ENCODE data around the gene BGLAP. TPM values are rescaled to one million over a fixed set of nuclear protein-coding genes. Genes with fewer than 3 reads are reported as not detected.
A peak's percentile ranks its signal among the peaks of the same experiment; 100 is the strongest.
"Not testable (repeated sequence)": the region's sequence is repeated elsewhere in the genome, so short reads cannot be mapped to it uniquely, and the experiment has no call there.

Gene BGLAP
- polyA plus RNA-seq (ENCODE audit: insufficient read length), result 4.8 TPM
- long read RNA-seq, donor 1, partial matches to known transcripts, result 0 of 2 reads
- long read RNA-seq, donor 1, other reads (novel, unspliced or antisense), result 0 of 2 reads
- long read RNA-seq, donor 2, partial matches to known transcripts, result 0 of 1 reads
- long read RNA-seq, donor 2, other reads (novel, unspliced or antisense), result 0 of 1 reads
- long read RNA-seq, donor 3, result 0 reads
- long read RNA-seq, donor 4, result 0 reads
- long read RNA-seq, donor 5, result 0 reads
- long read RNA-seq, donor 6, result 0 reads
- long read RNA-seq, donor 7, result 0 reads
- long read RNA-seq, donor 8, result 0 reads

DNA sequence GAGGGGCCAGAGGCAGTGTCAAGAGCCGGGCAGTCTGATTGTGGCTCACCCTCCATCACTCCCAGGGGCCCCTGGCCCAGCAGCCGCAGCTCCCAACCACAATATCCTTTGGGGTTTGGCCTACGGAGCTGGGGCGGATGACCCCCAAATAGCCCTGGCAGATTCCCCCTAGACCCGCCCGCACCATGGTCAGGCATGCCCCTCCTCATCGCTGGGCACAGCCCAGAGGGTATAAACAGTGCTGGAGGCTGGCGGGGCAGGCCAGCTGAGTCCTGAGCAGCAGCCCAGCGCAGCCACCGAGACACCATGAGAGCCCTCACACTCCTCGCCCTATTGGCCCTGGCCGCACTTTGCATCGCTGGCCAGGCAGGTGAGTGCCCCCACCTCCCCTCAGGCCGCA, at the start of gene BGLAP:
TSS of gene BGLAP (plus strand) at position 259 of the 400 bp plus-strand sequence. CDS start at position 307, 48 bp downstream.
- no peak for DNase-seq

DNA sequence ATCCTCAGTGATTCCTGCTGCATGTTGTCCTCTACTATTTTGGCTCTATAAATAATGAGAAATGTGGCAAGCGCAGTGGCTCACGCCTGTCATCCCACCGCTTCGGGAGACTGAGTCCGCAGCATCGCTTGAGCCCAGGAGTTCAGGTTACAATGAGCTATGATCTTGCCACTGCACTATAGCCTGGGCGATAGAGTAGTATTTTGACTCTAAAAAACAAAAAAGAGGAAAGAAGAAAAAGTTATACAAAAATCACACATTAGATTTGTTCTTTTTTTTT, 48.8 kb upstream of the BGLAP start:
- DNase-seq, result no peak

DNA sequence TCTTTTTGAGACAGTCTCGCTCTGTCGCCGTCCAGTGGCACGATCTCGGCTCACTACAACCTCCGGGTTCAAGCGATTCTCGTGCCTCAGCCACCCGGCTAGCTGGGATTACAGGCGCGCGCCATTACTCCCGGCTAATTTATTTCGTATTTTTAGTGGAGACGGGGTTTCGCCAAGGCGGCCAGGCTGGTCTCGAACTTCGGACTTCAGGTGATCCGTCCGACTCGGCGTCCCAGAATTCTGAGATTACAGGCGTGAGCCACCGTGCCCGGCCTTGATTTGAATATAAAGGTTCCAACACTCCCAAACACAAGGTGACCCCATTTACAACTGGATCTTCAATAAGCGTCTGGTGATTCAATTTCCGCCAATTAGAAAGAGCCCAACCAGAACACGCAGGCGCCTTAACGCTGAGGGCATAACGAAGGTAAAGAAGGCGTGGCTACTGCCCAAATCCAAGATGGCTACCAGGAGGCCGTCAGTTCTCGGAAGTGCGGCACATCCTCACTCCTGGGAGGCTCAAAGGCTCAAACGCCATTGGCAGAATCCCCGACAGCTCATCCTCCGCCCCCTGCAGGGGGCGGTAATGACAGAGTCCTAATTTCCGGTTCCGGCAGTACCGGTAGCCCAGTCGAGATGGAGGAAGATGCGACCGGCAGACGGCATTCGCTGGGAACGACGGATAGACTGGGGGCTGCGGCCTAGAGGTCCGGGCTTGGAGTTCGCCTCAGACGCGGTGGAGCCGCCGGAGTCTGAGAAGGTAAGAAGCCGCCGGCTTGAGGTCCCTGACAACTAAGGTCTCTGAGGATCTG, 48.3 kb upstream of the BGLAP start, which contains the start of gene SLC25A44:
TSS of gene SLC25A44 (plus strand) at position 617 of the 812 bp plus-strand sequence. CDS start 5,744 bp downstream, outside the sequence.
- DNase-seq, result peak; percentile 98

DNA sequence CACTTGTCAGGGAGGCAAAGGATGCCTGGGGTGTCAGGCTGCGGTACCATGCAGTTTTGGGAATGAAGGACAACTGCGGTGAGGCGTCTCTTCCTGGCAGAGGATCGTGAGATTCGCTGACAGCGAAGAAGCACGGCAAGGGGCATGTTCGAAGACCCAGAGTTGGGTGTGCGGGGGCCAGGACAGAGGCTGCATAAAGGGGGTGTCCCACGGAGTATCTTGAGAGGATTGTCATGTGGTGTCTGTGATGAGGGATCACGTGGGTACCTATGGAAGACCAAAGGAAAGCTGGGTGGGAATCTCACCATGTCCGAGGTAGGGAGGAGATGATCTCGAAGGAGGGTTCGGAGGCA, 47.7 kb upstream of the BGLAP start:
- no peak for DNase-seq

DNA sequence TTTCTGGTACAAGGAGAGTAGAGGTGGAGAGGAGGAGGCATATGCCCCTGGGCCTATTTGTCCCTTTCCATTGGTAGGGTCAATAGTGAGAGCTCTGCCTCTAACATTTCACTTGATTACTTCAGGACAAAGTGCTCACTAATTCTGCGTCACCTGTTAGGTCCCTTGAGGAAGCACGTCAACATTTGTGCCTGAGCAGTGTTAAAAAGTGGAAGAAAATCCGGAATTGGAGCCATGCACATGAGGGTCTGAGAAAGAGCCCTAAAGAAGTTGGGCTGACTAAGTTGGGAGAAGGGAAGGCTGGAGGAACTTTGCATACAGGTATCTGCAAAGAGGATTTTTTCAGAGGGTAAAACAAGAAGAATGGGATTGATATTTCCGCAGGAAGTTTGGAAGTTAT, 46.1 kb upstream of the BGLAP start:
- no peak for DNase-seq

DNA sequence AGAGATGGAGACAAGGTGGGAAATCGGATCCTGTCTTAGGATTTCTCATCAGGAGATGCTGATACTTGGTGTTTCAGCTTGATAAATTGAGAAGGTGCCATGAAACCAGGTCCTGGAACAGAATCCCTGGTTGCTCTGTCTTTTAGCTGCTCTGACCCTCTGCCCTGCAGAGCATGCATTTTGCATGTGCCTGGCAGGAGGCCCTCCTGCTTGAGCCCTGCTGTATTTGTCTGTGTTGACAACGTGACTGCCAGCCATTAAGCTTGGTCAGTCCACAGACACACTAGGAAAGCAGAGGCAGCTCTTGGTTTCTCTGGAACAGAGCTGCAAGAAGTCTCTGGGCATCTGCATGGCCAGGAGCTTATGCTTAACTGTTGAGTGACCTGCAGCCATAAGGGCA, 45.5 kb upstream of the BGLAP start:
- no peak for DNase-seq

DNA sequence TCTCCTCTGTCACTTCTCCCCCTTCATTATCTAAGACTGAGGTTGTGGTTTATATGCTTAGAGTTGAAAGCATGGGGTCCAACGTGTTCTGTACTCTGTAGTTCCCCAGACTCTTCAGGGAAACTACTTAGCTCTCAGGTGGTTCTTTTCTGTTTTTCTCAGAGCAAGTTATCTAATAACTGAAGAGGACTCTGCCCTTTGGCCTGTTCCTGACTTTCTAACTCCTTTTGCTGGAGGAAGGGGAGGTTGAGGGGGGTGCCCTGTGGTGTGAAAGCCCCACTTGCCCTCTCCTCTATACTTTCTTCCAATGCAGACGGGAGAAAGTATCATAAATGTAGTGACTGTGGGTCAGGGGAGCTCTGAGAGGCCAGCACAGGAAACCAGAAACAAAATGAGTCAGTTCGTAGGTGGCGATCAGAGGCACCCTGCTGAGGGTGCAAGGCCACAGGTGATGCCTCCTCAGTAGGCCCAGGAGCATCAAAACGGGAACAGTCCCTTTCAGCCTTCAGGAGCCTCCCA, 43.1 kb upstream of the BGLAP start:
- no peak for DNase-seq

DNA sequence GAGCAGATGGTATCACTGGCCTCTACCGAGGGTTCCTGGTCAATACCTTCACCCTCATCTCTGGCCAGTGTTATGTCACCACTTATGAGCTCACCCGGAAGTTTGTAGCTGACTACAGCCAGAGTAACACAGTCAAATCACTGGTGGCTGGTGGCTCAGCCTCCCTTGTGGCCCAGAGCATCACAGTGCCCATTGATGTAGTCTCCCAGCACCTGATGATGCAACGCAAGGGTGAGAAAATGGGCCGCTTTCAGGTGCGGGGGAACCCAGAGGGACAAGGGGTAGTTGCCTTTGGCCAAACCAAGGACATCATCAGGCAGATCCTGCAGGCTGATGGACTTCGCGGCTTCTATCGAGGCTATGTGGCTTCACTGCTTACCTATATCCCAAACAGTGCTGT, 41.9 kb upstream of the BGLAP start:
- DNase-seq, result no peak

DNA sequence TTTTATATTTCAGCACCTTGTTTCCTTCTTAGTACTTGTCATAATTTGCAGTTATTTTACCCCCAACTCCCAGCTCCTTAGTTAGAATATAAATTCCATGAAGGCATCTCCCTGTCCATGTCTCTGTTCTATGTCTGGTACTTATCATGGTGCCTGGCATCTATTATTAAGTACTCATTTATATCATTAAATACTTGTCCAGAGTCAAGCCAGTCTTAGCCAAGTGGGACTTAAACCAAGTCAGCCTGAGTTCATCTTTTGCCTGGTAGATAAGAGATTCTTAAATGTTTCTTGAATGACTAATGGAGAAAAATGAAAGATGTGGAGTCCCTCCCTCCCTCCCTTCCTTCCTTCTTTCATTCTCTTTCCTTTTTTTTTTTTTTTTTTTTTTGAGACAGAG, 38.7 kb upstream of the BGLAP start:
- DNase-seq, result no peak

DNA sequence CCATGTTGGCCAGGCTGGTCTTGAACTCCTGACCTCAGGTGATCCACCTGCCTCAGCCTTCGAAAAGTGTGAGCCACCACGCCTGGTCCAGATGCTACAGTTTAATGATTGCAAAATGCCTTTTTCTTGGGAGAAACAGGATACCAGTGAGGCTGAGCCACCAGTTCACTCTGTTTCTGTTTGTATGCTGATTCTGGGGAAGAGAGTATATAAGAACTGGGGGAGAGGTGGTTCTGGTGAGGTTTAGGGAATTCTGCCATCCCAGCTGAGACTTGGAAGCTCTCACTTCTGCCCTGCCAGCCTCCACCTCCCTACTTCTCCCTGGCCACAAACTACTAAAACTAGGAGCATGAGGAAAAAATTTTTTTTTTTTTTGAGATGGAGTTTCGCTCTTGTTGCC, 37.3 kb upstream of the BGLAP start:
- no peak for DNase-seq

DNA sequence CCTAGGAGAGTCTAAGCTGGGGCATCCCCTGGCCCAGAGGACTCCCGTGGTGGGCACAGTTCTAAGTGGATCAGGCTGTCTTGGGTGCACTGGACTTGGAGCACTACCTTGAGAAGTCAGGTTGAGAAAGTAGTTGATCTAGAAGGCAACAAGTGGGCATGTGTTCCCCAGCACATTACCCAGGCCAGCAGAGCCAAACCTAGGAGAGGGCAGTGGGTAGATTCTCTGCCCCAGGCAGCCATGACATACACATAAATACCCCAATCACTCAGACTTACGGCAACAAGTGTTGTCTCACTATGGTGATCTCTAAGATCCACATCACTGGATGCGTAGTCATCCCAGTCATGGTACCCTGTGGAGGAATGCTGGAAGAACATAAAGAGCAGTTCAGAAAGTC, 30.7 kb upstream of the BGLAP start:
- no peak for DNase-seq

DNA sequence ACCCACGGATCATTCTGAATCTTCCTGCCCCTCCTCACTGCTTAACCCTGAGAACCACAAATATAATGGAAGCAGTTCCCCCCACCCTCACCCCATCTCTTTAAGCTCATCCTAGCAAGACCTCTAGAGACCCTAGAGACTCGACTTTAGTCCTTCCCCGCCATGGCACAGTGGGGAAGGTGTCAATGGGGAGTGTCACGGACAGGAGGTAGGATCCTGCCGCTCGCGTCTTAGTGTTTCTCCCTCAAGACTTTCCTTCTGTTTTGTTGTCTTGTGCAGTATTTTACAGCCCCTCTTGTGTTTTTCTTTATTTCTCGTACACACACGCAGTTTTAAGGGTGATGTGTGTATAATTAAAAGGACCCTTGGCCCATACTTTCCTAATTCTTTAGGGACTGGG, 29.9 kb upstream of the BGLAP start:
- DNase-seq, result no peak

DNA sequence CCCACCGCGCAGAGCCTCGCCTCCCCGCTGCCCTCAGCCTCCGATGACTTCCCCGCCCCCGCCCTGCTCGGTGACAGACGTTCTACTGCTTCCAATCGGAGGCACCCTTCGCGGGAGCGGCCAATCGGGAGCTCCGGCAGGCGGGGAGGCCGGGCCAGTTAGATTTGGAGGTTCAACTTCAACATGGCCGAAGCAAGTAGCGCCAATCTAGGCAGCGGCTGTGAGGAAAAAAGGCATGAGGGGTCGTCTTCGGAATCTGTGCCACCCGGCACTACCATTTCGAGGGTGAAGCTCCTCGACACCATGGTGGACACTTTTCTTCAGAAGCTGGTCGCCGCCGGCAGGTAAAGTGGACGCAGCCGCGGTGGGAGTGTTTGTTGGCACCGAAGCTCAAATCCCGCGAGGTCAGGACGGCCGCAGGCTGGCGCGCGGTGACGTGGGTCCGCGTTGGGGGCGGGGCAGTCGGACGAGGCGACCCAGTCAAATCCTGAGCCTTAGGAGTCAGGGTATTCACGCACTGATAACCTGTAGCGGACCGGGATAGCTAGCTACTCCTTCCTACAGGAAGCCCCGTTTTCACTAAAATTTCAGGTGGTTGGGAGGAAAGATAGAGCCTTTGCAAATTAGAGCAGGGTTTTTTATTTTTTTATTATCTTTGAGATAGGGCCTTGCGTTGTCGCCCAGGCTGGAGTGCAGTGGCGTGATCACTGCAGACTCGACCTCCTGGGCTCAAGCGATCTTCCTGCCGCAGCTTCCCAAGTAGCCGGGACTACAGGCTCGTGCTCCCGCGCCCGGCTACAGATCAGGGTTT, 28.9 kb upstream of the BGLAP start, which contains the start of gene PMF1:
TSS of gene PMF1 (plus strand) at position 175 of the 811 bp plus-strand sequence. CDS start at position 184, 9 bp downstream.
- peak; percentile 97 for DNase-seq

DNA sequence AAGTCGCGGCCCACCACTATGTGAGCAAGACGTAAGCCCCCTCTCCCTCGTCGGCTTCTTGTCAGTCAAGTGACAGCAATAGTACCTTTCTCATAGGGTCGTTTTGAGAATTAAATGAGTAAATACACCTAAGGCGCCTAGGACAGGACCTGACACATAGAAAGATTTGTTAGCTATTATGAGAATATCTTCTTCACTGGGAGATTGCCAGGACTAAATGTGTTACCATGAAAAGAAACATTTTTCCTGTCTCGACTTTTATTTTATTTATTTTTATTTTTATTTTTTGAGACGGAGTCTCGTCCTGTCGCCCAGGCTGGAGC, 28.4 kb upstream of the BGLAP start:
- no peak for DNase-seq

DNA sequence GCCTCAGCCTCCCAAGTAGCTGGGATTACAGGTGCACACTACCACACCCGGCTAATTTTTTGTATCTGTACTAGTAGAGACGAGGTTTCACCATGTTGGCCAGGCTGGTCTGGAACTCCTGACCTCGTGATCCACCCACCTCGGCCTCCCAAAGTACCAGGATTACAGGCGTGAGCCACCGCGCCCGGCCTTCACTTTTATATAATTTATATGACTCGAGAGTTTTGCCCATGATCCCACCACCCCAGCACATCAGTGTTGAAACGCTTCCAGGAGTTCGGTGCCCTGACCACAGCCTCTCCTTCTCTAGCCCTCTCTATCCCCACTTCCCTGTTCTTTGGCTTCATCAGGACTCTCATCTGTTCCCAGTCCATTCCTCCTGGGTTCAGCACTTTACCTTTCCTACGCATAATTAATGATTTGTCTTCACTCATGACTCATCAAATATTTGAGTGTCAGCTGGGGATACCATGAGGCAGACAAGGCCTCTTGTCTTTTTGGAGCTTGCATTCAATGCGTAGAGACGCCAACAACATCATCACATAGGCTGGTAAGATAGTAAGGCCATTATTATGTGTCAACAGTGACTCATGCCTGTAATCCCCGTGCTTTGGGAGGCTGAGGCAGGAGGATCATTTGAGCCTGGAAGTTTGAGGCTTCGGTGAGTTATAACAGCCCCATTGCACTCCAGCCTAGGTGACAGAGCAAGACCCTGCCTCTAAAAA, 27.8 kb upstream of the BGLAP start:
- DNase-seq, result no peak

DNA sequence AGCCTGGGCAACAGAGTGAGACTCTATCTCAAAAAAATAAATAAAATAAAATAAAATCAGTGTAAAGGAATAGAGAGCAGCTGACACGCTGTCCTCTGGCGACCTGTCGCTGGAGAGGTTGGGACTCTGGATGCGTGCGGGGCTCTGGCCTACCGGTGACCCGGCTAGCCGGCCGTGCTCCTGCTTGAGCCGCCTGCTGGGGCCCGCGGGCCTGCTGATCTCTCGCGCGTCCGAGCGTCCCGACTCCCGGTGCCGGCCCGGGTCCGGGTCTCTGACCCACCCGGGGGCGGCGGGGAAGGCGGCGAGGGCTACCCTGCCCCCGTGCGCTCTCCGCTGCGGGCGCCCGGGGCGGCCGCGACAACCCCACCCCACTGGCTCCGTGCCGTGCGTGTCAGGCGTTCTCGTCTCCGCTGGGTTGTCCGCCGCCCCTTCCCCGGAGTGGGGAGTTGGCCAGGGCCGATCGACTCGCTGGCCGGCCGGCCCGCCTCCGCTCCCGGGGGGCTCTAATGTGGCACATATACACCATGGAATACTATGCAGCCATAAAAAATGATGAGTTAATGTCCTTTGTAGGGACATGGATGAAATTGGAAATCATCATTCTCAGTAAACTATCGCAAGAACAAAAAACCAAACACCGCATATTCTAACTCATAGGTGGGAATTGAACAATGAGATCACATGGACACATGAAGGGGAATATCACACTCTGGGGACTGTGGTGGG, 25.5 kb upstream of the BGLAP start:
- not testable (repeated sequence) for DNase-seq

DNA sequence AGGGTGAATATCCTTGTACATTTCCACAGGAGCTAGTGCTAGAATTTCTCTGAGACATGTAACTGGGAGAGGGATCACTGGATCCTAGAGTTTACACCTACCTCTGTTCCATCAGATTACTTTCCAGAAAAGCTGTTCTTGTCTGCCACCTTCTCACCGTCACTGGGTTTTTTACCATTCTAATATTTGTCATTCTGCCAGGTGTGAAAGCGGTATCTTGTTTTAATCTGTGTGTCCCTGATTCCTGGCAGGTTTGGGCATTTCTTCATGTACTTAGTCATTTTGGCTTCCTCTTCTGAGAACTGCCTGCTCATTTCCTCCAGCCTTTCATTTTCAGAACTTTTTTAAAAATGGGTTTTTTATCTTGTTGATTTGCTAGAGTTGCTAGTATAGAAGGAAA, 24.1 kb upstream of the BGLAP start:
- no peak for DNase-seq

DNA sequence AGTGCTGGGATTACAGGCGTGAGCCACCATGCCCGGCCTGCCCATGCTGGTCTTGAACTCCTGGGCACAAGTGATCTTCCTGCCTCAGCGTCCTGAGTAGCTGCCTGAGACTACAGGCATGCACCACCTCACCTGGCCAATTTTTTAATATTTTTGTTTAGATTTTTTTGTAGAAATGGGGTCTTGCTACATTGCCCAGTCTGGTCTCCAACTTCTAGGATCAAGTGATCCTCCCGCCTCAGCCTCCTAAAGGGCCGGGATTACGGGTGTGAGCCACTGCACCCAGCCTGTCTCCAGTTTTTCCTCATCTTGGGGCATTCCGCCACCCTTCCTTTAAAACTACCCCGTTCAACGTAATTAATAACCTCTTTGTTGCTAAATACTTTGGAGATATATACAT, 21.8 kb upstream of the BGLAP start:
- no peak for DNase-seq

DNA sequence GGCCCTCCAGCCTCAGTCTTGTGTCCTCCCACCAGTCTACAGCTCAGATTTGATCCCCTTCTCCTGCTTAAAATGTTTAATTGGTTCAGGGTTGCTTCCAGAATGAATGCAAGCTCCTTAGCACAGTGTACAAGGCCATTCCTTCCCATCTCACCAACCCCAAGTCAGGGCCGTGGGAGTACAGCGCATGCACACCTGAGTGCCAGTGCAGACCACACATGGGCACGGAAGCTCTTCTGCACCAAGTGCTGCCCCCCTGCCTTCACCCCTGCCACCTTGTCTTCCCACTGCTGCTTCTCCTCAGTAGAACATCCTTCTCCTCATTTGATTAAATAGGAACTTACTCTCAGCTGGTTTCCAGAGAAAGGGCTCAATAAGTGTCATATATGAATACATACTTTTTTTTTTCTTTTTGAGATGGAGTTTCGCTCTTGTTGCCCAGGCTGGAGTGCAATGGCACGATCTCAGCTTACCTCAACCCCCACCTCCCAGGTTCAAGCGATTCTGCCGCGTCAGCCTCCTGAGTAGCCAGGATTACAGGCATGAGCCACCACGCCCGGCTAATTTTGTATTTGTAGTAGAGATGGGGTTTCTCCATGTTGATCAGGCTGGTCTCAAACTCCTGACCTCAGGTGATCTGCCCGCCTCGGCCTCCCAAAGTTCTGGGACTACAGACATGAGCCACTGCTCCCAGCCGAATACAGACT, 19.8 kb upstream of the BGLAP start:
- no peak for DNase-seq

DNA sequence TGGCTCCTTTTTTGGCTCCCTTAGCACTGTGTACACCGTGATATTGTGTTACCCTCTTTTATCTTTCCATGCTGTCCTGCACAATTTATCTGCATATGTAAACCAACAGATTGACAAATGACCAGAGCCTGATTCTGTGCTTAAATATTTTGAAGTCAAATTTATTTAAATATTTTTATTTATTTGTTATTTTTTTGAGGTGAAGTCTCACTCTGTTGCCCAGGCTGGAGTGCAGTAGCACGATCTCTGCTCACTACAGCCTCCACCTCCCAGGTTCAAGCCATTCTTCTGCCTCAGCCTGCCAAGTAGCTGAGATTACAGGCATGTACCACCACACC, 16.3 kb upstream of the BGLAP start:
- DNase-seq, result no peak

DNA sequence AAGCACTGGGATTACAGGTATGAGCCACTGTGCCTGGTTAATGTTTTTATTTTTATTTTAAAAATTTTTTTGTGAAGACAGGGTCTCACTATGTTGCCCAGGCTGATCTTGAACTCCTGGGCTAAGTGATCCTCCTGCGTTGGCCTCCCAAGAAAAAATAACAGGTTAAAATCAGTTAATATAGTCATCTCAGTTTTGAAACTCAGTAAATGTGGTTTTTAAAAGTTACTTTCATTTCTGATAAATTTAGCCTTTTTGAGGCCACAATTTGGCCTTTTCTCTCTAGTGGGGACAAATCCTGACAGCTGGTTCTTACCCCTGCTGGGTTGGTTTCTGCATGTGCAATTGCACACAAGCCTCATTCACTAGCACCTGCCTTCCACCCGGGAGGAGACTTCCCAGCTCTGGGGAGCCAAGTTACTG, 15.9 kb upstream of the BGLAP start:
- no peak for DNase-seq

All from left kidney (tissue), 8 donors.